SK-N-SH (cell line): ENCODE results near the gene UBR2. TPM values are rescaled to one million over a fixed set of nuclear protein-coding genes. Genes with fewer than 3 reads are reported as not detected.
"Not testable (repeated sequence)": the region's sequence is repeated elsewhere in the genome, so short reads cannot be mapped to it uniquely, and the experiment has no call there.

Experiments
- CTCF ChIA-PET: fragments of 300-600, 350-600 bp; formaldehyde crosslinking; extraction: SDS; loops from one replicate; lab custom pipeline; 2021; lab: Yijun Ruan, JAX
- POLR2A ChIA-PET: fragments of 350-600 bp; sonication (Branson Sonifier 250); formaldehyde crosslinking; extraction: SDS; loops from one replicate; lab custom pipeline; 2020; ENCODE audit warnings: antibody characterized with exemption, inconsistent platforms; lab: Yijun Ruan, JAX
- DNase-seq: peaks from one replicate; pipeline ENCODE4 v3.0.0; 2012
- H2AFZ ChIP-seq: fragments of 200-600 bp; sonication (generic); 2 replicates; pipeline ENCODE4 v1.8.1; 2016; ENCODE audit warnings: antibody characterized with exemption, mild to moderate bottlenecking, low read depth
- H3F3A ChIP-seq: fragments of 200-600 bp; sonication (generic); replicated peaks from 2 replicates; pipeline ENCODE3; 2016; ENCODE audit warnings: antibody characterized with exemption, mild to moderate bottlenecking; ENCODE audit not compliant: insufficient read depth
- H3K27ac ChIP-seq, 2 experiments: fragments of 200-500 bp in 1 of 2; fragments of 200-600 bp in 1 of 2; sonication (Bioruptor generic) in 1 of 2; sonication (generic), shearing (Covaris generic) in 1 of 2; 2 replicates each; pipeline versions ENCODE4 v1.5.1 to v1.6.1; 2014 to 2016; ENCODE audit warnings: low read depth in 2 of 2, inconsistent platforms in 1 of 2, low read length in 1 of 2, mild to moderate bottlenecking in 1 of 2, mixed read lengths in 1 of 2
- H3K27me3 ChIP-seq: fragments of 200-600 bp; sonication (generic), shearing (Covaris generic); 2 replicates; pipeline ENCODE4 v1.6.1; 2016; ENCODE audit warnings: mixed run types; ENCODE audit not compliant: insufficient read depth
- H3K36me3 ChIP-seq, 2 experiments: fragments of 200-500 bp in 1 of 2; fragments of 200-600 bp in 1 of 2; sonication (Bioruptor generic) in 1 of 2; sonication (generic) in 1 of 2; replicated peaks in 1 of 2; 2 replicates each; pipeline versions ENCODE3 to v1.5.1; 2014 to 2016; ENCODE audit warnings: low read length in 1 of 2, mild to moderate bottlenecking in 1 of 2; ENCODE audit not compliant: insufficient read depth in 2 of 2, control insufficient read depth in 1 of 2
- H3K4me1 ChIP-seq, 2 experiments: fragments of 200-500 bp in 1 of 2; fragments of 200-600 bp in 1 of 2; sonication (Bioruptor generic) in 1 of 2; sonication (generic), shearing (Covaris generic) in 1 of 2; 2 replicates each; pipeline versions ENCODE4 v1.5.1 to v1.6.1; 2014 to 2016; ENCODE audit warnings: low read depth in 1 of 2, low read length in 1 of 2, mixed run types in 1 of 2; ENCODE audit not compliant: insufficient read depth in 2 of 2, control insufficient read depth in 1 of 2
- H3K4me2 ChIP-seq: fragments of 200-600 bp; sonication (generic), shearing (Covaris generic); 2 replicates; pipeline ENCODE4 v1.6.1; 2017; ENCODE audit warnings: mixed run types
- H3K4me3 ChIP-seq, 2 experiments: fragments of 200-500 bp in 1 of 2; fragments of 200-600 bp in 1 of 2; sonication (Bioruptor generic) in 1 of 2; sonication (generic), shearing (Covaris generic) in 1 of 2; 2 replicates each; pipeline versions ENCODE4 v1.5.1 to v1.8.1; 2014 to 2016; ENCODE audit warnings: low read depth in 2 of 2, inconsistent platforms in 1 of 2, low read length in 1 of 2, mild to moderate bottlenecking in 1 of 2, mixed read lengths in 1 of 2, moderate library complexity in 1 of 2
- H3K79me2 ChIP-seq: fragments of 200-600 bp; sonication (generic); 2 replicates; pipeline ENCODE4 v1.8.1; 2017; ENCODE audit warnings: mild to moderate bottlenecking; ENCODE audit not compliant: insufficient read depth
- H3K9ac ChIP-seq: fragments of 200-600 bp; sonication (generic); 2 replicates; pipeline ENCODE4 v1.6.1; 2017; ENCODE audit warnings: mixed run types
- H3K9me2 ChIP-seq: fragments of 200-600 bp; sonication (generic); 2 replicates; pipeline ENCODE4 v1.6.1; 2017; ENCODE audit warnings: mixed run types
- H3K9me3 ChIP-seq: fragments of 200-600 bp; sonication (generic); 2 replicates; pipeline ENCODE4 v1.6.1; 2017; ENCODE audit warnings: mixed run types, mild to moderate bottlenecking, moderate library complexity
- H4K20me1 ChIP-seq: fragments of 200-600 bp; sonication (generic); 2 replicates; pipeline ENCODE4 v1.6.1; 2017; ENCODE audit warnings: mild to moderate bottlenecking, mixed run types; ENCODE audit not compliant: insufficient read depth
- GABPA ChIP-seq: IDR thresholded peaks from 2 replicates; pipeline ENCODE4 v1.4.0; 2012; ENCODE audit warnings: low read depth, mild to moderate bottlenecking
- GATA2 ChIP-seq: sonication (generic); formaldehyde crosslinking; IDR thresholded peaks from 2 replicates; pipeline ENCODE4 v1.5.0; 2020; ENCODE audit warnings: mild to moderate bottlenecking, missing genetic modification reagents
- MEF2A ChIP-seq: IDR thresholded peaks from 2 replicates; pipeline ENCODE4 v1.4.0; 2012; ENCODE audit warnings: low read depth, borderline replicate concordance
- MXI1 ChIP-seq: IDR thresholded peaks from 2 replicates; pipeline ENCODE4 v1.6.1; 2012; ENCODE audit warnings: mild to moderate bottlenecking, low read depth, low read length, improper control_type of control experiment
- NFIC ChIP-seq: IDR thresholded peaks from 2 replicates; pipeline ENCODE4 v1.4.0; 2012; ENCODE audit warnings: borderline replicate concordance
- RCOR1 ChIP-seq: fragments of 150-350 bp; IDR thresholded peaks from 2 replicates; pipeline ENCODE4 v1.6.1; 2017; ENCODE audit warnings: antibody characterized with exemption, low read length
- SMC3 ChIP-seq: IDR thresholded peaks from 2 replicates; pipeline ENCODE4 v1.6.1; 2012; ENCODE audit warnings: low read depth, low read length, improper control_type of control experiment
- TCF12 ChIP-seq: IDR thresholded peaks from 2 replicates; pipeline ENCODE4 v1.4.0; 2012
- USF2 ChIP-seq: fragments of 150-350 bp; IDR thresholded peaks from 2 replicates; pipeline ENCODE4 v1.6.1; 2017; ENCODE audit warnings: antibody characterized with exemption, low read length, low read depth, borderline replicate concordance
- ZBTB33 ChIP-seq: IDR thresholded peaks from 2 replicates; pipeline ENCODE4 v1.4.0; 2012; ENCODE audit warnings: low read depth, borderline replicate concordance
- WGBS: methylation state at CpG from one replicate; pipeline ENCODE4 v1.1.6; 2017; ENCODE audit warnings: low lambda C conversion rate; 5-methylcytosine and 5-hydroxymethylcytosine counted together
- polyA plus RNA-seq, 3 experiments: library from polyadenylated mRNA; depleted of rRNA; stranded (reverse); fragments of >200 nt; gene quantifications; 2 replicates each; pipeline ENCODE4 v1.2.3, GENCODE V29; 2012

UBR2 gene
- polyA plus RNA-seq, 1 of the 3 experiments (the other 2 are of a cell fraction) = 5.2 TPM

GRCh38 chr6:42599558-42599957 is 35.7 kb downstream of the UBR2 start:
- no peaks in the 10 kb centered on the region for H3K27me3 ChIP-seq
- no peak overlapping the region for H3K9ac ChIP-seq
- no peaks in the 10 kb centered on the region for H4K20me1 ChIP-seq
- H2AFZ ChIP-seq = no peak overlapping the region
- peaks cover 41% of the 10 kb centered on the region; the same call in 1 of the 2 replicates for H3K79me2 ChIP-seq
- H3K9me3 ChIP-seq = peaks cover 7% of the 10 kb centered on the region; the same call in 1 of the 2 replicates
- TF ChIP-seq TCF12 = no peak
- TF ChIP-seq MXI1 = no peak
- no peak for TF ChIP-seq ZBTB33
- no peak for TF ChIP-seq USF2
- TF ChIP-seq SMC3 = no peak
- peaks cover 8 to 54% of the 10 kb centered on the region in 2 experiments for H3K36me3 ChIP-seq
- no peaks in the 10 kb centered on the region for H3K9me2 ChIP-seq
- DNase-seq = no peak
- H3F3A ChIP-seq = peaks cover 5% of the 10 kb centered on the region
- WGBS = 94% methylated on average over 3 of the region's 3 CpGs
- CTCF ChIA-PET = no interaction called here
- no peak overlapping the region for H3K27ac ChIP-seq
- POLR2A ChIA-PET = no interaction called here
- H3K4me3 ChIP-seq = no peak overlapping the region
- H3K4me2 ChIP-seq = no peak overlapping the region
- no peaks in the 10 kb centered on the region for H3K4me1 ChIP-seq

- H3K4me1 ChIP-seq = no peaks in the 10 kb centered on the region
- DNase-seq = no peak
- TF ChIP-seq SMC3 = no peak
- no peak for TF ChIP-seq MEF2A
- no peak for TF ChIP-seq GATA2 (CRISPR knock-in tag)
- TF ChIP-seq RCOR1 = no peak
- TF ChIP-seq GABPA = no peak
- TF ChIP-seq NFIC = no peak
- TF ChIP-seq, all 33 proteins: peak for 0
- Histone ChIP-seq H2AFZ (no peak overlapping the region), H3K9me3 (no peaks in the 10 kb centered on the region), H3K36me3 (peaks cover 15 to 46% of the 10 kb centered on the region in 2 experiments), H3F3A (peaks cover 5% of the 10 kb centered on the region), H3K4me2 (no peak overlapping the region), H3K4me3 (no peak overlapping the region), H3K27ac (no peak overlapping the region), H3K9ac (no peak overlapping the region), H3K79me2 (peaks cover 10% of the 10 kb centered on the region; the same call in 1 of the 2 replicates), H4K20me1 (no peaks in the 10 kb centered on the region), H3K27me3 (no peaks in the 10 kb centered on the region), H3K9me2 (no peaks in the 10 kb centered on the region)
- CTCF ChIA-PET = interaction anchor here (1.1 to 1.6 kb wide), 2 partner anchors 9 to 11 kb away, joined by 3 to 6 read pairs; no protein-coding TSS in a partner anchor
- POLR2A ChIA-PET = no interaction called here
Measured at GRCh38 chr6:42604150-42604549, 40.3 kb downstream of the UBR2 start.

- H3K27me3 ChIP-seq, H3K27ac ChIP-seq, H3F3A ChIP-seq, H3K9ac ChIP-seq, H2AFZ ChIP-seq, H3K4me3 ChIP-seq, DNase-seq, CTCF ChIA-PET, H3K9me3 ChIP-seq, POLR2A ChIA-PET, H3K4me1 ChIP-seq, H3K9me2 ChIP-seq, H3K4me2 ChIP-seq, H4K20me1 ChIP-seq: not testable (repeated sequence)
- Histone ChIP-seq H3K36me3 (peaks cover 15 to 44% of the 10 kb centered on the region in 2 experiments), H3K79me2 (peaks cover 10% of the 10 kb centered on the region; the same call in 1 of the 2 replicates)
- 91% methylated on average over 2 of the region's 2 CpGs for WGBS
Measured at GRCh38 chr6:42604699-42605098, 40.9 kb downstream of the UBR2 start.
